Measurements from ENCODE around the gene TRMT61A.

The TRMT61A gene

GRCh38 chr14:103545915-103546651, 17.1 kb downstream of the TRMT61A start:
- FAIRE-seq: no peak
- DNase-seq (ENCODE audit: insufficient read length, low spot score): no peak

- FAIRE-seq (peak; percentile 84), DNase-seq (ENCODE audit: insufficient read length, low spot score) (peak; percentile 98)
These were observed 17.9 kb downstream of the TRMT61A start for GRCh38 chr14:103546652-103547454.

- DNase-seq (ENCODE audit: insufficient read length, low spot score) (no peak), FAIRE-seq (no peak)
These were observed 18.5 kb downstream of the TRMT61A start for GRCh38 chr14:103547455-103547940.

GRCh38 chr14:103547941-103548462, 19.0 kb downstream of the TRMT61A start:
- no peak for DNase-seq (ENCODE audit: insufficient read length, low spot score)
- FAIRE-seq: no peak

GRCh38 chr14:103548463-103549351, 19.7 kb downstream of the TRMT61A start:
- no peak for DNase-seq (ENCODE audit: insufficient read length, low spot score)
- no peak for FAIRE-seq

- FAIRE-seq (no peak), DNase-seq (ENCODE audit: insufficient read length, low spot score) (no peak)
These were observed 20.6 kb downstream of the TRMT61A start for GRCh38 chr14:103549361-103550311.

- DNase-seq (ENCODE audit: insufficient read length, low spot score): no peak
- FAIRE-seq: no peak
These were observed 21.7 kb downstream of the TRMT61A start for GRCh38 chr14:103550451-103551337.

- FAIRE-seq: no peak
- no peak for DNase-seq (ENCODE audit: insufficient read length, low spot score)
These were observed 22.4 kb downstream of the TRMT61A start for GRCh38 chr14:103551338-103551762.

GRCh38 chr14:103552011-103552845, 23.2 kb downstream of the TRMT61A start:
- no peak for FAIRE-seq
- DNase-seq (ENCODE audit: insufficient read length, low spot score): no peak

- DNase-seq (ENCODE audit: insufficient read length, low spot score): no peak
- no peak for FAIRE-seq
These were observed 23.8 kb downstream of the TRMT61A start for GRCh38 chr14:103552846-103553210.

- DNase-seq (ENCODE audit: insufficient read length, low spot score) (no peak), FAIRE-seq (no peak)
These were observed 26.8 kb downstream of the TRMT61A start for GRCh38 chr14:103555559-103556337.

- DNase-seq (ENCODE audit: insufficient read length, low spot score): no peak
- no peak for FAIRE-seq
These were observed 28.2 kb downstream of the TRMT61A start for GRCh38 chr14:103556946-103557758.

GRCh38 chr14:103558071-103558882, 29.3 kb downstream of the TRMT61A start:
- FAIRE-seq (no peak), DNase-seq (ENCODE audit: insufficient read length, low spot score) (no peak)

- FAIRE-seq: no peak
These were observed 30.8 kb downstream of the TRMT61A start for GRCh38 chr14:103559766-103560165.

GRCh38 chr14:103560691-103561090, 31.7 kb downstream of the TRMT61A start:
- FAIRE-seq (no peak), DNase-seq (ENCODE audit: insufficient read length, low spot score) (no peak)

More at GRCh38 chr14:103559766-103560165, 30.8 kb downstream of the TRMT61A start:
- no peak for DNase-seq (ENCODE audit: insufficient read length, low spot score)

Data from GM19239 (cell line).